ENCODE measurements around the gene CCR3.

The CCR3 gene

GRCh38 chr3:46300461-46300789, 58.2 kb downstream of the CCR3 start:
- no peaks in the 10 kb centered on the region for H3K36me3 ChIP-seq
- H3K27me3 ChIP-seq = no peaks in the 10 kb centered on the region
- H3K4me1 ChIP-seq = no peaks in the 10 kb centered on the region
- no peaks in the 10 kb centered on the region for H3K9me3 ChIP-seq
- no peak for DNase-seq
- TF ChIP-seq CTCF (IDR thresholded peaks at IDR 0.05; ENCODE audit: low read depth, low read length) = no peak
- H3K4me3 ChIP-seq (ENCODE audit: low read depth, low read length) = no peak overlapping the region

GRCh38 chr3:46301122-46301835, 59.0 kb downstream of the CCR3 start:
- H3K4me3 ChIP-seq (ENCODE audit: low read depth, low read length) = no peak overlapping the region
- no peaks in the 10 kb centered on the region for H3K36me3 ChIP-seq
- TF ChIP-seq CTCF (IDR thresholded peaks at IDR 0.05; ENCODE audit: low read depth, low read length) = no peak
- no peaks in the 10 kb centered on the region for H3K27me3 ChIP-seq
- DNase-seq = no peak
- H3K9me3 ChIP-seq = no peaks in the 10 kb centered on the region
- no peaks in the 10 kb centered on the region for H3K4me1 ChIP-seq

- no peak for TF ChIP-seq CTCF (IDR thresholded peaks at IDR 0.05; ENCODE audit: low read depth, low read length)
- Histone ChIP-seq H3K4me3 (ENCODE audit: low read depth, low read length) (no peak overlapping the region), H3K9me3 (no peaks in the 10 kb centered on the region), H3K27me3 (no peaks in the 10 kb centered on the region), H3K36me3 (no peaks in the 10 kb centered on the region), H3K4me1 (no peaks in the 10 kb centered on the region)
- no peak for DNase-seq
These were observed 61.0 kb downstream of the CCR3 start for GRCh38 chr3:46303240-46303639.

- DNase-seq = no peak
- Histone ChIP-seq H3K9me3 (no peaks in the 10 kb centered on the region), H3K4me1 (no peaks in the 10 kb centered on the region), H3K36me3 (no peaks in the 10 kb centered on the region), H3K27me3 (no peaks in the 10 kb centered on the region), H3K4me3 (ENCODE audit: low read depth, low read length) (no peak overlapping the region)
- TF ChIP-seq CTCF (IDR thresholded peaks at IDR 0.05; ENCODE audit: low read depth, low read length) = no peak
These were observed 62.5 kb downstream of the CCR3 start for GRCh38 chr3:46304739-46305138.

GRCh38 chr3:46312991-46313390, 70.7 kb downstream of the CCR3 start:
- Histone ChIP-seq H3K9me3 (no peaks in the 10 kb centered on the region), H3K36me3 (no peaks in the 10 kb centered on the region), H3K4me3 (ENCODE audit: low read depth, low read length) (no peak overlapping the region), H3K27me3 (no peaks in the 10 kb centered on the region), H3K4me1 (no peaks in the 10 kb centered on the region)
- no peak for TF ChIP-seq CTCF (IDR thresholded peaks at IDR 0.05; ENCODE audit: low read depth, low read length)
- DNase-seq = no peak

- H3K9me3 ChIP-seq = no peaks in the 10 kb centered on the region
- no peaks in the 10 kb centered on the region for H3K27me3 ChIP-seq
- no peak for TF ChIP-seq CTCF (IDR thresholded peaks at IDR 0.05; ENCODE audit: low read depth, low read length)
These were observed 72.3 kb downstream of the CCR3 start for GRCh38 chr3:46314517-46314916.

More at GRCh38 chr3:46314517-46314916, 72.3 kb downstream of the CCR3 start:
- no peak for DNase-seq
- Histone ChIP-seq H3K4me3 (ENCODE audit: low read depth, low read length) (no peak overlapping the region), H3K36me3 (no peaks in the 10 kb centered on the region), H3K4me1 (no peaks in the 10 kb centered on the region)
